ENCODE results near the gene CDH2.
A peak's percentile ranks its signal among the peaks of the same experiment; 100 is the strongest.
"Not testable (repeated sequence)": the region's sequence is repeated elsewhere in the genome, so short reads cannot be mapped to it uniquely, and the experiment has no call there.

Gene CDH2

DNA sequence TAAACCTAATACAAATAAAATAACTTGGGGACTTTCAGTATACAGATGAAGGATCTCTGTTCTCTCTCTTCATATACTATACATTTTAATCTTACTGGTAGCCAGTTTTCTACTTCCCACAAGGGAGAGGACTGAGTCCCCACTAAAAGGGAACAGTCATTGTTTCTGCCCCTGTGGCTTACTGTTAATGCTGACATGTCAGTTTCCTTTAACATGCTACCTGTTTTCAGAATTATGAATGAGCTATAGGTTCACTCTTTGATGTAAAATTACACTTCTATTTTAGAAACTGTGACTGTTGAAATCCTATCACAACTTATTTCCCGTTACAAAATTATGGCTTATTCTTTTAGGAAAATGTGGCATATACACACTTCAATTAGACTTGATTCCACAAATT lies 207.7 kb downstream of the CDH2 start:
- no peak for DNase-seq

DNA sequence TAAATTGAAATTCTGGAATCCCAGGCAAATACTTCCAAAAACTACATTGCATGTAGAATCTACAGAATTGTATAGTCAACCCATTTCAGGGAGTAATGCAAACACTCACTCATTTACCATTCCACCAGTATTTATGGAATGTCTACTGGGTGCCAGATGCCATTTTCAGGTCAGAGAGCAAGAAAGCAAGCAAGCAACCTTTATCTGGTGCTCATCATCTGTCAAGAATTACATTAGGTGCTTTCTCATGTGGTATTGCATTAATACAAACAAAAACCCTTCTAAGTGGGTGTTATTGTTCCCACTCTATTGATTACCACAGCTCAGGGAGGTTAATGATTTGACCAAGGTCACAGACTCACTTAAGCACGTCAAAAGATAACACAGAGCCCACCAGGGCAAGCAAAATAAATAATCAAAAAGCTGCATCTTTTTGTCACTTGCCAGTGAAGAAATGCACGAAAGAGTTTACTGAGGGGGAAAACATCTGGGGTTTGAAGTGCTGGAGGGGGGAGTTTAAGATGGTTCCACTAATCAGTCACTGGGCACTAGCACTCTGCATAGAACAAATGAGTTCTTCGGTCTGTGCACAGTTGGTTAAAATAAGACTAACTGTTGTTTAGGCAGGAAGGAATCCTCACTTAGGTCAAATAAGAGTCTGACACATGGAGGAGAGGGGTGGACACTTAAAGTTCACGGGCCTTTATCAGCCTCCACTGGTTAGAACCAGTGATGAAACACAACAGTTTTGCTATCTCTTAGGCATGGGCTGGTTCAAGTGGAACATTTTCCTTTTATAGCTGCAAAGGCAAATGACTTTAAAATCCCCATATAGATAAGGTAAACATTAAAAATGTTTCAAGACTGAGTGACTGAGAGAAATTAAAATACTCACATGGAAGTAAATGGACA lies 208.8 kb downstream of the CDH2 start:
- no peak for DNase-seq

DNA sequence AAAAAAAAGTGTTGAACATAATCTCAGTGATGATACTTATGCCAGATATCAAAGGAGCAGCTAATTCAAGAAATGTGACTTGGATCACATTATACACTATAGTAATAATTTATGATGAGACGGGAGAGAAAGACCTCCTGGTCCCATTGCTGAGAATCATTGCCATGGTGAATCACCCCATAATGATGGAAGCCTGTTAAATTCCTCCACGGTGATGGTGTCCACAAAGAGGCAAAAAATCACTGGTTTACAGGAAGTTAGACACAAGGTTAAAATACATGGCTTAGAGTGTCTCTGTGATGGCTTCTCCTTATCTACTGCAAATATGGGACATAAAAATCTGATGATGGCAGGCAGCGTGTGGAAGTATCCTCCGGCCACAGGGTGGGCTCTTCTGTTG lies 210.0 kb downstream of the CDH2 start:
- DNase-seq = no peak

DNA sequence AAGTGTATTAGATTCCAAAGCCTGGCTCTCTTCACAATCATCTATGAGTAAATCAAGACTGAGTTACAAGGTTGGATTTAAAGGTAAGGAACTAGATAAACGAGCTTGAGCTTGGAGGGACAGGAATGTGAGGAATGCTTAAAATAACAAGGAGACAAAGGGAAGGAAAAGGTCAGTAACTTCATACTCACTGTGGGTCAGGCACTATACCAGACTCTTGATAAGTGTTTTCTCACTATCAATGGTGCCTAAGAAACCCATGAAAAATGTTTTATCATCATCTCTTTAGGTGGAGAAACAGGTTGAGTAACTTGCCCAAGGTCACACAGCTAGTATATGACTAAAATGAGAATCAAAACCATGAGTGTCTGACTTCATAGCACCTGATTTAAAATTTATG lies 212.1 kb downstream of the CDH2 start:
- DNase-seq = no peak

DNA sequence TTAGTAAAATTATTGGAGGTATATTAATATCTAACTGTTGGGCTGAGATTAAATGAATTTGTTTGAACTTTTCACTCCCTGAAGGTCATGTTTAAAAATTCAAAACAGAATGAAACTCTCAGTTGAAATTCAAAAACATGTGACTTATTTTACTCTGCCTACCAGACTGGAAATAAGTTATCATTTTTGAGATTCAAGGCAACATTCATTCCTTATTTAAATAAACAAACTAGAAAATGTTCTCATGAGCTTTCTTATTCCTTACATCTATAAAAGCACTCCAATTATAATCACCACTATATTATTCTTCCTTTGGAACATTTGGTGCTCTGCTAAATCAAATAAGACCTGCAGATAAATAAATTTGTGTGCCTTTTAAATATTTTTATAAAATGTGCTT lies 217.8 kb downstream of the CDH2 start:
- DNase-seq = no peak

DNA sequence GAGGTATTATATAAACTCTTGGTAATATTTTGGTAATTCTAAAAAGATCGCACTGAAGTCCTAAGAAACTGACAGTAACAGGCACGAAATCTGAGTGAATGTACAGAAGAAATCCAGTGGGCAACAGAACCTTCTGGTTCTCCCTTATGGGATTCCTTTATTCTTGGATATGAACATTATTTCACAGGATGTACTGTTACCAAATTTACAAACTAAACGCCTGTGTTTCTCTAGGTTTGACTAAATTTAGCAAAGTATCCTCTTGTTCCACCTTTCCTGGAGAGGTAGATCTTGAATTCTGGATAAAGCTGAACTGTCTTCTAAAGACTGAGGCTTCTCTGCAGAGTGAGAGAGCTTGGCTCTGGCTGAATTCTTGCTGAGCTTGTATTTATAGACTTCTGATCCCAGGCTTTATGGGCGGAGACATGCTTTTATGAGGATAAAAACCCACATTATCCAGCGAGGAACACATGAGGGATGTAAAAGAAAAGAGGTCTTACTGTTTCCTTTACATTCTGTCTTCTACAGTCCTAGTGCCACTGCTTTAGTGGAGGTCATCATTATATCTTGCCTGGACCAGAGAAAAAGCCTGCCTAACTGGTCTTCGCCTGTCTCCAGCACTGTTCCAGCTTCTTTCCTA lies 220.8 kb downstream of the CDH2 start:
- no peak for DNase-seq

DNA sequence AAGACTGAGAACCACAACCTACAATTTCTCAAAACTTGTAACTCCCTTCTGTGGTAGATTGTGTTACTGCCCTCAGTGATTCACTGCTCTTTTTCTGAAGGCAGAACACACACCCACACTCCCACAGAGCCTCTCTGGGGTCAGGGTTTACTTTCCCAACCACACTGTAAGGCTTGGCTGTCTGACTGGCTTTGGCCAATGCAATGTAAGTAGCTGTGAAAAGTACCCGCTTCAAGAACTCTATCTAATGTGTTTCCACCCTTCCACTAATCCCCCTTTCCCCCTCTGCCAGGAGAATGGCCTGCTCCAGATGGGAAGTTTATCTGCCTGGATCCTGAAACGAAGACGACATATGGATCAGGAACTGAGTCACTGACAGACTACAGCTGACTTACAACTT lies 222.7 kb downstream of the CDH2 start:
- no peak for DNase-seq

DNA sequence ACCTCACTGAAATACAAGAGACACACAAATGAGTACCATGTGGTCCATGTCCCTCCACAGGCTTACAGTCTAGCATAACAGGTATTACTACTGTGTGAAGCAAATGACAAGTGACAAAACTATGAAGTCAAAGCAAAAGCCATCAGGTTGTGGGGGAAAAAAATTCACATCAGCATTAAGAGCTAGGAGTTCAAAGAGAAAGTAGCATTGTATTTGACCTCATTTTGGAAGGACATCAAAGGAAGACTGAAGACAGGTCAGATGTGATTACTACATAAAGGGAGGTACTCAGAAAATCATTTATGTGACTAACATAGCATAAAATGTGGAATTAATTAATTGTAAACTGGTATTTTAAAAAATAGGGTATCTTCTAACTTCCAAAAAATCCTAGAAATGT lies 224.2 kb downstream of the CDH2 start:
- DNase-seq = no peak

DNA sequence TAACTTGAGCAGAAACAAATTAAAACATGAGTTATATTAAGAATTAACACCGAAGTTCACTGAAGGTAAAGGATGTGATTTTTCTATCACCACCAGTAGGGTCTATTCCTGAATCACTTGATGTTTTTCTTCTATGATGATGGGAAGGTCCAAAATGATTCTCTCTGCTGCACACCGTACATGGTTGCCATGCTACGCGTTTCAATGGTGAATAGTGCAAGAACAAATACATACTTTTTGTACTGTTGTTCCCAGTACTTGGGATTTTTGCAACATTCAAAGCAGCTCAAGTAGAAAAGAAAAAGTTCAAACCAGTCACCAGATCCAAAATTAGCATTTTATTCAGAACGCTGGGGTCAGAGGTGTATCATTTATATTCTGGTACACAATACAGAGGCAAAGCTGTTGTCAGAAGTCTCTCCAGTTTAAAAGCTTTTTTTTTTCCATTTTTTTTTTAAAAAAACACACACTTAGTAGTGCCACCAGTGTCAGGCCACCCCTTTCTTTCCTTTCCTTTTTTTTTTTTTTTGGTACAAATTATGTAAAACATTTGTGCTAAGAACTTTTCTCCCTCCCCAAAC lies 226.2 kb downstream of the CDH2 start:
- no peak for DNase-seq

DNA sequence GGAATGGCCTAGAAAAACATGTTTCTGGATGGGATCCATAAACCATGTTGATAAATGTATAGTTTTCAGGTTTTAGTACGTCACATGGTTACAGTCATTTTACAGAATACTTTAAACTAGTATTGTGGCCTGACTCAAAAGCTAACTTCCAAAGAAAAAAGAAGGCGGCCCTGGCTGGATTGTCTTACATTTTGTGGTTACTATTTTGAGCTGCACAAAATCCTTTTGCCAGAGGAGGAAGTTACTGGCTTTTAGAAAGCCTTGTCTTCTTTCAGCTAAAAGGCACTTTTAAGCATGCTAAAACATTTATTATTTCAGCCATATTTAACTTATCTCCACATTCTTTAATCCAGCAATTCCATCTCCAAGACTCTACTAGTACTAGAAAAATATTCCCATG lies 227.9 kb downstream of the CDH2 start:
- no peak for DNase-seq

DNA sequence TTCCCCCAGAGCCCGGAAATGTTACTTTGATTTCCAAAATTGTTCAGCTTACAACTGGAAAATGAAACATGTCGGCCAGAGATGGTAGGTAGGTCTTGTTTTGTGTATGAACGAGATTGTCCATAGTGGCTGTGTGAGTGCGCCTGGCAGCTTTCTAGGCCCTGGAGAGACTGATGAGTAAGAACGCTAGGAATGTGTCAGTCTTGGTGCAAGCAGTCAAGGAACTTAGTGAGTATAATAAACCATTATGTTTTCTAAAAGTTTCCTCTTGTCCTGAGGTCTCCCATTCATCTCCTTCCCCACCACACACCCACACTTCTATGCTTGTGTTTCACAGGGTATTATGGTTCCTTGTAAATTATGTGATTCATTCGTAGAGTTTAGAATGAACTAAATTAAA lies 234.2 kb downstream of the CDH2 start:
- no peak for DNase-seq

DNA sequence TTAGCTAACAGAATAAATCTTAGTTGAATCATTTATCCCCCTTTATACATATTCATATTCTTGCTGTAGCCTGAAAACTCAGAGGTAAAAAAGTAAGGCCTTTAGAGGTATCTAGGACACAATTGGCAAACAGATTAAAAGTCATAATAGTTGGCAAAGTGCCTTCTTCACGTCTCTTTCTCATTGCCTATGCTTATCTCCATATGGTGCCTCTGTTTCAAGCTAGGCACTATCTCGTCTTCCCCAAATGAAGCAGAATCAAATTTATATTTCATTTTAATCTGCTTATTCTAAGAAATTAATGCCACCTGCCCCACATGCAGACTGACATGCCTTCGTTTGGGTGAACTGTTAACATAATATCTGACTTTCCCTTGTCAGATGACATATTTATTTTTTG lies 245.4 kb downstream of the CDH2 start:
- no peak for DNase-seq

DNA sequence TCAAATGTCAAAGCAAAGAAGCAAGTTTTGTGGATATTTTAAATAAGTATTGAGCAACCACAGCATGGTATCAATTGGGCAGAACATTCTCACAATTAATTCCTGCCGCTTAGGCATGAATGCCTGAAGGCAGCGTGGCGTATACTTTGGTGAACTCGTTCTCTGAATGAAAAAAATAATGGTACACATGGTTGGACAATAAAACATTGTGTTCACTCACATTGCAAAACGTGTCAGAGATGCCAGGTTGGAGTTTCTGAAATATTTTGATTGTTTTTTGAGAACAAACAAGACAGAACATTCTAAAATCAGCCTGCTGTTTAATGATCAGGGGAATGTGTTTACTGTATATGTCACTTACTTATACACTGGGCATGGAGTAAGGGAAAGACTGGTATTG lies 254.2 kb downstream of the CDH2 start:
- no peak for DNase-seq

DNA sequence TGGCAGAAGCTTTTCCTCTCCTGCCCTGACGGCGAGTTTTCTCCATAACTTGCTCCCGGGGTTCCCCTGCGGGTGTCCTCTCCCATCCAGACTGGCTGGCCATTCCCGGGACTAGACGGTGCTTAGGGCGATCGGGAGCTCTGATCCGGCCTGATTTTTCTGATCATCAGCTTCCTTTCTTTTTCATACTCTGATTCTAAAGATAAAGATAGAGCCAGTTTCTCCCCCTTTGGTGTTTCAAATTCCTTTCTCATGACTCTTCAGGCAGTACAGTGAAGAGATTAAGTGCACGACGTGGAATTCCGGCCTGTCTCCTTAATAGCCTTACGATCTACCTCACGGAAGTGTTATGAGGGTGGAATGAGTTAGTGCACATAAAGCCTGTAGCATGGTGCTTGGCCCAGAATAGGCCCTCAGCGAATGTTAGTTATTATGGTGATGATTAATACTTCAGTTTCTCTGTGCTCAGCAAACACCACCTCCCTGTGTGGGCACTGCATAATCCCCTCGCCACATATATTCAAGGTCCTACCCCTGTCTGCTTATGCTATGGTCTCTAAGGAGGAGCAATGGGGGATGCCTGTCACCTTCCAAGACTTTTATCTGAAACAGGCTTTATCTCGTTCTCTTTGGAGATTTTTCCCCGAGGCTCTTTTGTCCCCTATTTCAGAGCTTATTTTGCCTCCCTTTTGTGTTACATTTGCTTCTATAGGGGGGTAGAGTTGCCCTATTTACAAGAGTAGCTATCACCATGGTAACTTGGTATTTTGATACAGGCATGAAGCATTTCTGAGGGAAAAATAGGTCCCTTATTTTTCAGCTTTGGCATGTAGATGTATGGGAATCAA lies 254.8 kb downstream of the CDH2 start:
- DNase-seq = no peak

DNA sequence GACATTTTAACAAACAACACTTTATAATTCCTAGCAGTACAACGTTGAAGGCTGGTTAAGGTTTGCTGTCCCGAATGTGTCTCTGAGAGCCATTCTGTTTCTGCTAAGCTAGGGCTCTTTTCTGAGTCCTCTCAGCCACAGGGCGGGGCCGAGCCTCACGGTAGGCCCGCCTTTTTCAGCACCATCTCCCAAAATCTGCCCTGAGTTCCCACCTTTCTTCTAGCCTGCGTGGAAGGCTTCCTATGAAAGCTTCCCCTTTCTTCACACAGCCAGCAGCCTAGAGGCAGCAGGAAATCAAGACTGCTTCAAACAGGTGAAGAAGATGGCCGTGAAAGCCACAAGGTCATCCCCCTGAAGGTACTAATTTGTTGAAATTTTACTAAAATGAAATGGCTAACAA lies 255.5 kb downstream of the CDH2 start:
- DNase-seq = no peak

DNA sequence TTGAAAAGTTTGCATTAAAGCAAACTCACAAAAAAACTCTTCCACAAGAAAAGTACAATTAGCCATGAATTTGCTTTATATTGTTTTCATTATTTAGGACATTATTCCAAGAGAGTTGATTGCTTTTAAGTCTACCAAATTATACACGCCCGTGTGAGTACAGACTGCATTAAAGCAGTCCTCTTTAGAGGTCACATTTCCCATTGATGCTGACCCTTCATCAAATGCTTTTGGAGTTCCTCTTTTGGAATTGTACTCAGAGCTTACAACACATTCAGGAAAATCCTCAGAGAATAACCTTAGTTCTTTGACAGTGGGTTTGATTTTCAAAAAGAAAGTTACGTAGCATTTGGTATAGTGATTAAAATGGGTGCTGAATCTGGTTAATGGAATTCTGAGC lies 256.1 kb downstream of the CDH2 start:
- DNase-seq = no peak

DNA sequence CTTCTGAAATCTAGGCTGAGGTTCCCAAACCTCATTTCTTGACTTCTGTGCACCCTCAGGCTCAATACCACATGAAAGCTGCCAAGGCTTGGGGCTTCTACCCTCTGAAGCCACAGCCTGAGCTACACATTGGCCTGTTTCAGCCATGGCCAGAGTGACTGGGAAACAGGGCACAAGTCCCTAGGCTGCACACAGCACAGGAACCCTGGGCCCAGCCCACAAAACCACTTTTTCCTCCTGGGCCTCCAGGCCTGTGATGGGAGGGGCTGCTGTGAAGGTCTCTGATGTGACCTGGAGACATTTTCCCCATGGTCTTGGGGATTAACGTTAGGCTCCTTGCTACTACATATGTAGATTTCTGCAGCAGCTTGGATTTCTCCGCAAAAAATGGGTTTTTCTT lies 270.7 kb downstream of the CDH2 start:
- DNase-seq = not testable (repeated sequence)

DNA sequence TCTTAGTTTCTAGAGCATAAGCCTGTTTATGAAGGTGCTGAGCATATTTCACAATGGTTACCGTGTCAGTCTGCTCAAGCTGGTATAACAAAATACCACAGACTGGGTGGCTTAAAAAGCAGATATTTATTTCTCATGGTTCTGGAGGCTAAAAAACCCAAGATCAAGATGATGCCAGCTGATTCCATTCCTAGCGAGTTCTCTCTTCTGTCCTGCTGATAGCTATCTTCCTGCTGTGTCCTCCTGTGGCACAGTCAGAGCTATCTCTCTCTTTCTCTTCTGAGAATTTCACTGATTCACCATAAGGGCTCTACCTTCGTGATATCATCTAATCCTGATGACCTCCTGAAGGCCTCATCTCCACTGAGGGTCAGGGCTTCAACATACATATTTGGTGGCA lies 273.0 kb downstream of the CDH2 start:
- DNase-seq = no peak

DNA sequence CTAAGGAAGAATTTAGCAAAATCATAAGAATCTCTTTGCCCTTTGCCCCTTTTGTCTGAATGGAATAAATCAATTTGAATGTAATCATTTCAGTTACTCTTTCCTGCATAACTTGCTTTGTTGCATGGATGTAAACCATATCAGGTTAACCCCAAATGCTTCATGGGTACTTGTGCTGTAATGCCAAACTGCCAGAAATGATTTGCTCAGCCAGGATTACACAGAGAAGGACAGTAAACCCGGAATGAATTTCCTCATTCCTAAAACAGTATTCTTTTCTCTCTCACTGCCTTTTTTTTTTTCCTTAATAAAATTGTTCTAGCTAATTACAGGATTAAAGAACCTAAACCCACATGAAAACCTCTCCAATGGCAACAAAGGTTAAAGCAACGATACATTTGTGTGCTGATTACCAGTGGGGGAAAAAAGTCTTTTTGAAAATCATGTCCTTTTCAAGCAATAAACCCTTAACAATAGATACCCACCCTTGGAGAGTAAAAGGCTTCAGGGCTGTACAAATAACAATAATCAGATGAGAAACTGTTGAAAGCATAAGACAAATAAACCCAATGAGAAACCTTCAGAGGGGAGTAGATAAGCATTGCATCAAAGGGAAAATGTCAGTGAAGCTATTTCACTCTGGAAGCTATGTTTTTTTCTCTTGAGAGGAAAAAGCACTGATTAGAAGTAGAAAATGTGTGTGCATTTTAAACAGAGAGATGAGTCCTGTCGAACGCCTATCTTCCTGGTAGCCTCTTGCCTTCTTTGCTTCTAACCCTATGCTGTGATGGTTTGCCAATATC lies 275.3 kb downstream of the CDH2 start:
- DNase-seq = peak; percentile 15
